Small intestine (tissue), 7 donors: ENCODE data around the gene NCBP2. TPM values are rescaled to one million over a fixed set of nuclear protein-coding genes. Genes with fewer than 3 reads are reported as not detected.

ENCODE experiments used
- DNase-seq, 2 donors: peaks; one replicate each; pipeline versions ENCODE4 v3.0.0 to v3.0.0-alpha.2; 2013
- FAIRE-seq: peaks from 2 replicates; lab custom pipeline; 2012; peaks lifted over from hg19 to GRCh38; lab: Jason Lieb, UNC
- H3K27ac ChIP-seq, 3 donors: one replicate each; pipeline ENCODE4 v1.5.1; 2013; ENCODE audit warnings: low read length in 2 of 3, mild to moderate bottlenecking in 2 of 3, control low read depth in 1 of 3, inconsistent platforms in 1 of 3, low read depth in 1 of 3, moderate library complexity in 1 of 3
- H3K27me3 ChIP-seq, 3 donors: one replicate each; pipeline ENCODE4 v1.6.1; 2013; ENCODE audit warnings: low read length in 3 of 3, inconsistent platforms in 1 of 3; ENCODE audit not compliant: control insufficient read depth in 3 of 3, insufficient read depth in 3 of 3
- H3K36me3 ChIP-seq, 3 donors: one replicate each; pipeline ENCODE4 v1.6.1; 2013; ENCODE audit warnings: low read length in 3 of 3, inconsistent platforms in 1 of 3, low read depth in 1 of 3, mild to moderate bottlenecking in 1 of 3, moderate library complexity in 1 of 3; ENCODE audit not compliant: control insufficient read depth in 3 of 3, insufficient read depth in 2 of 3
- H3K4me1 ChIP-seq, 3 donors: one replicate each; pipeline ENCODE4 v1.6.1; 2013; ENCODE audit warnings: low read length in 2 of 3, inconsistent platforms in 1 of 3, low read depth in 1 of 3, mild to moderate bottlenecking in 1 of 3, moderate library complexity in 1 of 3; ENCODE audit not compliant: control insufficient read depth in 3 of 3, insufficient read depth in 2 of 3
- H3K4me3 ChIP-seq, 3 donors: one replicate each; pipeline ENCODE4 v1.5.1; 2013; ENCODE audit warnings: low read length in 3 of 3, control low read depth in 1 of 3, inconsistent platforms in 1 of 3, low read depth in 1 of 3, mild to moderate bottlenecking in 1 of 3, moderate library complexity in 1 of 3
- H3K9me3 ChIP-seq, 2 donors: one replicate each; pipeline ENCODE4 v1.6.1; 2013; ENCODE audit warnings: low read depth in 1 of 2, low read length in 1 of 2; ENCODE audit not compliant: control insufficient read depth in 2 of 2, insufficient read depth in 1 of 2
- WGBS, 3 donors: extraction: QIAGEN DNeasy Blood & Tissue Kit; methylation state at CpG; one replicate each; pipeline ENCODE4 v1.1.7; 2013; 5-methylcytosine and 5-hydroxymethylcytosine counted together
- polyA plus RNA-seq, 4 donors: library from polyadenylated mRNA; stranded (reverse) in 3 of 4; unstranded in 1 of 4; fragments of 200-250 nt in 3 of 4; fragments of 120-200 nt in 1 of 4; gene quantifications; one replicate each; pipeline versions ENCODE4 v1.2.1 to v1.2.3, GENCODE V29; 2013
- donor health status: healthy with polysubstance abuse.
- donor health status: control.
- donor health status: control.
- donor health status: Bipolar disorder and iron deficiency.
- donor health status: healthy.

The NCBP2 gene
- polyA plus RNA-seq, 4 donors: 28.6 to 111 (median 38.1) TPM

GRCh38 chr3:196966526-196967401 is 24.4 kb upstream of the NCBP2 start:
- no peak for DNase-seq
- no peak overlapping the region for H3K4me3 ChIP-seq

DNA sequence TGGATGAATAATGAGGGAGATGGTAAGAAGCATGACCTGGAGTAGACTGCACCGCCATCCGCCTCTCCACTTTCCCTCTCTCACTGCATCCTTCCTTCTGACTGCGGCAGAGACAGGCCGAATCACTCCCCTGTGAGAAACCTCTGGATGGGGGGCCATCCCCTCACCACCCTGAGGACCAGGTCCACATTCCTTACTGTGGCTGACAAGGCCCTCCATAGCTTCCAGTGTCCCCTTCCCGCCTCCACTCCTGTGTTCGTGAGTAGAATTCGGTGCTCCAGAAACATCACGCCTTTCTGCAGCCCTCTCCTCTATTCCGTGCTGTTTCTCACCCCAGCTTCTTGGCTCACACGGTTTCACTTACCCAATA is 23.5 kb upstream of the NCBP2 start:
- Histone ChIP-seq H3K36me3 (peaks cover 0 to 39% (median 0%) of the 10 kb centered on the region in 3 donors), H3K4me3 (no peak overlapping the region), H3K27ac (no peak overlapping the region), H3K9me3 (peaks cover 0 to 57% of the 10 kb centered on the region in 2 donors), H3K27me3 (peaks cover 0 to 17% (median 0%) of the 10 kb centered on the region in 3 donors), H3K4me1 (peaks cover 0 to 44% (median 0%) of the 10 kb centered on the region in 3 donors)
- FAIRE-seq: no peak
- WGBS, 3 donors: 95 to 98% (median 97%) methylated on average over 10 of the region's 10 CpGs
- DNase-seq: no peak

More at GRCh38 chr3:196966526-196967401, 24.4 kb upstream of the NCBP2 start:
- peaks cover 0 to 39% (median 0%) of the 10 kb centered on the region in 3 donors for H3K36me3 ChIP-seq
- no peak for FAIRE-seq
- 72 to 91% (median 90%) methylated on average over 42 to 47 of the region's 47 CpGs for WGBS, 3 donors
- H3K9me3 ChIP-seq: peaks cover 0 to 59% of the 10 kb centered on the region in 2 donors
- H3K4me1 ChIP-seq: peaks cover 0 to 37% (median 0%) of the 10 kb centered on the region in 3 donors
- H3K27me3 ChIP-seq: peaks cover 0 to 17% (median 0%) of the 10 kb centered on the region in 3 donors
- no peak overlapping the region for H3K27ac ChIP-seq

DNA sequence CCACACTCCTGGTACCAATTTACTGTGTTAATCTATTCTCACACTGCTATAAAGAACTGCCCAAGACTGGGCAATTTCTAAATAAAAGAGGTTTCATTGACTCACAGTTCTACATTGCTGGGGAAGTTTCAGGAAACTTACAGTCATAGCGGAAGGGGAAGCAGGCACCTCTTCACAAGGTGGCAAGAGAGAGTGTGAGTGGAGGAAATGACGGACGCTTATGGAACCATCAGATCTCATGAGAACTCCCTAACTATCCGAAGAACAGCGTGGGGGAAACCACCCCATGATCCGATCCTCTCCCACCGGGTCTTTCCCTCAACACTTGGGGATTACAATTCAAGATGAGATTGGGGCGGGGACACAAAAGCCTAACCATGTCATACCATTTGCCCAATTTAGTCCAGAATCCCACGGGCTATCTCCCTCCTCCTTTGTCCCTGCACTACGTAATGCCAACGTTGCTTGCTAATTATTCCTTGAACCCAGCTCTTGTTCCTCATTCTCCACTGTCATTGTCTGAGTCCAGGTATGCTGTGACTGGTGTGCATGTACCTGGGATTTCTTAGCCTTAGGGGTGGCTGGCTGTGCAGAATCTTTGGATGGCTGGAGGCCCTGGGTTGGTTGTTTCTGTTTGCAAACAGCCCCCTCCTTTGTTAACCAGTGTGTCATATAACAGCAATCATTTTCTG is 22.9 kb upstream of the NCBP2 start:
- DNase-seq (no peak), FAIRE-seq (no peak)
- Histone ChIP-seq H3K36me3 (peaks cover 0 to 39% (median 0%) of the 10 kb centered on the region in 3 donors), H3K4me3 (no peak overlapping the region), H3K27me3 (peaks cover 0 to 17% (median 0%) of the 10 kb centered on the region in 3 donors), H3K27ac (no peak overlapping the region), H3K4me1 (peaks cover 0 to 39% (median 0%) of the 10 kb centered on the region in 3 donors), H3K9me3 (peaks cover 0 to 59% of the 10 kb centered on the region in 2 donors)
- 90 to 95% (median 92%) methylated on average over 11 of the region's 11 CpGs for WGBS, 3 donors

GRCh38 chr3:196963631-196963953 is 21.3 kb upstream of the NCBP2 start:
- Histone ChIP-seq H3K4me1 (peaks cover 0 to 36% (median 0%) of the 10 kb centered on the region in 3 donors), H3K36me3 (peaks cover 0 to 39% (median 0%) of the 10 kb centered on the region in 3 donors), H3K9me3 (peaks cover 0 to 59% of the 10 kb centered on the region in 2 donors), H3K27me3 (peaks cover 0 to 17% (median 0%) of the 10 kb centered on the region in 3 donors), H3K4me3 (no peak overlapping the region), H3K27ac (peak overlapping the region in 1 of 3 donors; percentile 90)
- FAIRE-seq (no peak), DNase-seq (no peak)
- WGBS, 3 donors: 78 to 94% (median 82%) methylated on average over 2 of the region's 2 CpGs

DNA sequence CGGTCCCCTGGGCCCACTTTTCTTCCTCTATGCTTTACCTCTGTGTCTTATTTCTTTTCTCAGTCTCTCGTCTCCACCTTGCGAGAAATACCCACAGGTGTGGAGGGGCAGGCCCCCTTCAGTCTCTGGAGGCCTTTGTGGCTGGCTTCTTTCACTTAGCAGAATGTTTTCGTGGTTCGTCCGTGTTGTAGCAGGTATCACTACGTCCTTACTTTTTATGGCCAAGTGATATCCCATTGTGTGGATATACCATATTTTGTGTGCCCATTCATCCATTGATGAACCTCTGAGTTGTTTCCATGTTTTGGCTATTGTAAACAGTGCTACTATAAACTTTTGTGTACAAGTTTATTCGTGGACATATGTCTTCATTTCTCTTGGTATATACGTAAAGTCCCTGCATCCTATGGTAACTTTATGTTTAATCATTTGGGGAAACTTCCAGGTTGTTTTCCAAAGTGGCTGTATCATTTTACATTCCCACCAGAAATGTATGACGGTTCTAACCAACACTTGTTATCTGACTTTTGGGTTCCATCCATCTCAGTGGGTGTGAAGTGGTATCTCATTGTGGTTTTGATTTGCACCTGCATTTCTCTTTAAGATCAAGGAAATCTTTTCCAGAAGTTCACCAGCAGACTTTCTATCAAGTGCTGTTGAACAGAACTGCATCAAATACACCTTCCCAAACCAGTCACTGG is 20.8 kb upstream of the NCBP2 start:
- peaks cover 0 to 59% of the 10 kb centered on the region in 2 donors for H3K9me3 ChIP-seq
- WGBS, 3 donors: 80 to 88% (median 87%) methylated on average over 10 of the region's 10 CpGs
- peaks cover 0 to 39% (median 0%) of the 10 kb centered on the region in 3 donors for H3K36me3 ChIP-seq
- H3K27me3 ChIP-seq: peaks cover 0 to 16% (median 0%) of the 10 kb centered on the region in 3 donors
- no peak for FAIRE-seq
- H3K4me3 ChIP-seq: no peak overlapping the region
- H3K27ac ChIP-seq: peak overlapping the region in 1 of 3 donors; percentile 90
- H3K4me1 ChIP-seq: peaks cover 0 to 32% (median 0%) of the 10 kb centered on the region in 3 donors
- DNase-seq: peak in 1 of 2 donors; percentile 44

- H3K27me3 ChIP-seq: peaks cover 0 to 9% (median 0%) of the 10 kb centered on the region in 3 donors
- no peak overlapping the region for H3K4me3 ChIP-seq
- peaks cover 0 to 52% of the 10 kb centered on the region in 2 donors for H3K9me3 ChIP-seq
- H3K36me3 ChIP-seq: peaks cover 0 to 31% (median 0%) of the 10 kb centered on the region in 3 donors
- peaks cover 0 to 25% (median 0%) of the 10 kb centered on the region in 3 donors for H3K4me1 ChIP-seq
- WGBS, 3 donors: 65 to 81% (median 74%) methylated on average over 9 of the region's 9 CpGs
- DNase-seq: peak in 1 of 2 donors; percentile 77
- peak overlapping the region in 1 of 3 donors; percentile 90 for H3K27ac ChIP-seq
- no peak for FAIRE-seq
These were observed 20.0 kb upstream of the NCBP2 start for GRCh38 chr3:196962108-196962929.

DNA sequence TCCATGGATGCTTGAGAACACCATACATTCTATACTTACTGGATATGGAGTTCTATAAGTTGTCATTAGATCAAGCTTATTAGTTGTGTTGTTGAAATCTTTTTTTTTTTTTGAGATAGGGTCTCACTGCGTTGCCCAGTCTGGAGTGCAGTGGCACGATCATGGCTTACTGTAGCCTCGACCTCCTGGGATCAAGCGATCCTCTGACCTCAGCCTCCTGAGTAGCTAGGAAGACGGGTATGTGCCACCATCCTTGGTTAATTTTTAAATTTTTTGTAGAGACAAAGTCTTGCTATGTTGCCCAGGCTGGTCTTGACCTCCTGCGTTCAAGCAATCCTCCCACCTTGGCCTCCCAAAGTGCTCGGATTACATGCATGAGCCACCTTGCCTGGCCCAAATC is 12.5 kb upstream of the NCBP2 start:
- H3K9me3 ChIP-seq: no peaks in the 10 kb centered on the region
- H3K4me3 ChIP-seq: no peak overlapping the region
- H3K27ac ChIP-seq: no peak overlapping the region
- no peaks in the 10 kb centered on the region for H3K4me1 ChIP-seq
- H3K36me3 ChIP-seq: peaks cover 0 to 20% (median 0%) of the 10 kb centered on the region in 3 donors
- no peaks in the 10 kb centered on the region for H3K27me3 ChIP-seq
- no peak for FAIRE-seq
- no peak for DNase-seq
- 84 to 91% (median 85%) methylated on average over 7 of the region's 7 CpGs for WGBS, 3 donors
